ENCODE results near the gene TAS1R1. TPM values are rescaled to one million over a fixed set of nuclear protein-coding genes. Genes with fewer than 3 reads are reported as not detected.

The TAS1R1 gene
- total RNA-seq, 3 donors from 2014 or later (not counting 1 experiment from before 2014, with no cell fraction given): not detected

- no peaks in the 10 kb centered on the region for H3K36me3 Mint-ChIP-seq
- H3K27ac Mint-ChIP-seq: peak overlapping the region; percentile 93 to 99
- H3K27me3 ChIP-seq (ENCODE audit: control insufficient read depth, insufficient read depth, low read length): no peaks in the 10 kb centered on the region
- ATAC-seq (peak; percentile 42 to 53 (median 48)), DNase-seq (peak; percentile 71 to 85)
- TF ChIP-seq CTCF (IDR thresholded peaks at IDR 0.05): no peak
- peak overlapping the region; percentile 98 for H3K4me3 Mint-ChIP-seq
- WGBS (ENCODE audit: insufficient coverage): under 1% methylated on average over 40 of the region's 40 CpGs
- H3K36me3 ChIP-seq (ENCODE audit: control insufficient read depth, insufficient read depth, low read length): peaks cover 17% of the 10 kb centered on the region
- peak overlapping the region; percentile 65 for H3K27ac ChIP-seq (ENCODE audit: low read length)
- H3K9me3 ChIP-seq (ENCODE audit: control insufficient read depth, insufficient read depth, low read length): no peaks in the 10 kb centered on the region
- peaks cover 54% of the 10 kb centered on the region for H3K4me1 ChIP-seq (ENCODE audit: control insufficient read depth, insufficient read depth, low read length)
- H3K4me1 Mint-ChIP-seq: peaks cover 42 to 45% of the 10 kb centered on the region in 2 donors
- intact Hi-C loops (cut with micrococcal nuclease): loop anchor here (1.0 to 5.0 kb wide), 3 partner anchors 22 to 574 kb away; partner anchors contain the start of genes CAMTA1 and ZBTB48
- peak overlapping the region; percentile 82 for H3K4me3 ChIP-seq (ENCODE audit: low read length)
- no peaks in the 10 kb centered on the region for H3K9me3 Mint-ChIP-seq
- H3K27me3 Mint-ChIP-seq (ENCODE audit: low read depth in 2 of 2): no peaks in the 10 kb centered on the region
Measured at GRCh38 chr1:6601049-6601922, 46.2 kb downstream of the TAS1R1 start.

DNA sequence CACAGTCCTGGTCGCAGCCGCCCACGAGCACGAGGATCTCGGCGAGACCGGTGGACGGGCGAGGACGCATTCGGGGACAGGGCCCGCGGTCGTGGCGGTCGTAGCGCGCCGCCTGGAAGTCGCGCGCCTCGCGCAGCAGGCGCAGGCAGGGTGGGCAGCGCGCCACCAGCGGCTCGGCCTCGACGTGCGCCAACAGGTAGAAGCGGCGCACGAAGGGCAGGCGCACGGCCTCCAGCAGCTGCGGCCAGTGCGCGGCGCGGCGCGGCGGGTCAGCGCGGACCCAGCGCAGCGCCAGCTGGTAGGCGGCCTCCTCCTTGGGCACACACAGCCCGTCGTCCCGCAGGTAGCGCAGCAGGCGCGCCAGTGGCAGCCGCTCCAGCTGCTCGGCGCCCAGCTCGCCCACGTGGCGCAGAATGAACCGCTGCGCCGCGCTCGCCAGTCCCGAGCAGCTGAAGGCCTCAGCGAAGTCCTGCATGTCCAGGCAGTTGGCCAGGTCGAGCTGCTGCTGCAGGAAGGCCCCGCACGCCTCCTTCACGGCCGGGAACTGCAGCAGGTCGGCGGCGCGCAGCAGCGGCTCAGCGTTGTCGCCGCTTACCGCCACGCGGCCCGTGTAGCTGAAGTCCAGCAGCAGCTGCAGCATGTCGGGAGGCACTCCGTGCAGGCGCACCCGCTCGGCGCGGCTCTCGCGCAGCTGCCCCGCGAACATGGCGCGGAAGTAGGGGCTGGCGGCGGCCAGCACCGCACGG is 47.0 kb downstream of the TAS1R1 start:
- Mint-ChIP-seq H3K36me3 (no peaks in the 10 kb centered on the region), H3K4me1 (peaks cover 42% of the 10 kb centered on the region in 2 donors), H3K27me3 (ENCODE audit: low read depth in 2 of 2) (no peaks in the 10 kb centered on the region), H3K4me3 (peak overlapping the region; percentile 98), H3K9me3 (no peaks in the 10 kb centered on the region), H3K27ac (peak overlapping the region; percentile 93 to 99)
- Histone ChIP-seq H3K9me3 (ENCODE audit: control insufficient read depth, insufficient read depth, low read length) (no peaks in the 10 kb centered on the region), H3K27me3 (ENCODE audit: control insufficient read depth, insufficient read depth, low read length) (no peaks in the 10 kb centered on the region), H3K4me3 (ENCODE audit: low read length) (peak overlapping the region; percentile 82), H3K4me1 (ENCODE audit: control insufficient read depth, insufficient read depth, low read length) (peaks cover 48% of the 10 kb centered on the region), H3K36me3 (ENCODE audit: control insufficient read depth, insufficient read depth, low read length) (peaks cover 11% of the 10 kb centered on the region), H3K27ac (ENCODE audit: low read length) (peak overlapping the region; percentile 65)
- no peak for TF ChIP-seq CTCF (IDR thresholded peaks at IDR 0.05)
- ATAC-seq: peak; percentile 27 to 46 (median 45)
- under 1% methylated on average over 103 of the region's 103 CpGs for WGBS (ENCODE audit: insufficient coverage)
- peak; percentile 39 to 61 for DNase-seq
- intact Hi-C loops (cut with micrococcal nuclease): loop anchor here (1.0 to 5.0 kb wide), 3 partner anchors 23 to 575 kb away; partner anchors contain the start of genes CAMTA1 and ZBTB48

GRCh38 chr1:6602669-6603237 is 47.6 kb downstream of the TAS1R1 start, which contains the start of gene KLHL21:
Gene KLHL21 (minus strand): TSS chr1:6602869. CDS start chr1:6602817, 52 bp downstream.
- peak; percentile 65 to 87 (median 73) for ATAC-seq
- Mint-ChIP-seq H3K9me3 (no peaks in the 10 kb centered on the region), H3K27me3 (ENCODE audit: low read depth in 2 of 2) (no peaks in the 10 kb centered on the region), H3K36me3 (no peaks in the 10 kb centered on the region), H3K27ac (peak within 1 kb of the TSS; percentile 93 to 99), H3K4me1 (peaks cover 42% of the 10 kb centered on the region in 2 donors), H3K4me3 (peak within 1 kb of the TSS; percentile 98)
- Histone ChIP-seq H3K27ac (ENCODE audit: low read length) (peak within 1 kb of the TSS; percentile 96), H3K9me3 (ENCODE audit: control insufficient read depth, insufficient read depth, low read length) (no peaks in the 10 kb centered on the region), H3K36me3 (ENCODE audit: control insufficient read depth, insufficient read depth, low read length) (peaks cover 6% of the 10 kb centered on the region), H3K4me3 (ENCODE audit: low read length) (peak within 1 kb of the TSS; percentile 82), H3K27me3 (ENCODE audit: control insufficient read depth, insufficient read depth, low read length) (no peaks in the 10 kb centered on the region), H3K4me1 (ENCODE audit: control insufficient read depth, insufficient read depth, low read length) (peaks cover 44% of the 10 kb centered on the region)
- intact Hi-C loops (cut with micrococcal nuclease): loop anchor here (1.0 to 5.0 kb wide), 3 partner anchors 11 to 575 kb away; partner anchors contain the start of genes CAMTA1 and PHF13
- no peak for TF ChIP-seq CTCF (IDR thresholded peaks at IDR 0.05)
- WGBS (ENCODE audit: insufficient coverage): under 1% methylated on average over 84 of the region's 84 CpGs
- peak; percentile 90 to 92 for DNase-seq
